ENCODE measurements around the gene IFIT3.
"Not testable (repeated sequence)": the region's sequence is repeated elsewhere in the genome, so short reads cannot be mapped to it uniquely, and the experiment has no call there.

Gene IFIT3

GRCh38 chr10:89309156-89310055, 18.4 kb upstream of the IFIT3 start:
- Mint-ChIP-seq H3K27ac (no peak overlapping the region), H3K27me3 (peaks cover 2% of the 10 kb centered on the region), H3K4me1 (ENCODE audit: low read depth) (peaks cover 3% of the 10 kb centered on the region), H3K4me3 (no peak overlapping the region), H3K9me3 (peaks cover 3% of the 10 kb centered on the region), H3K36me3 (ENCODE audit: low read depth) (peaks cover 40% of the 10 kb centered on the region)
- DNase-seq = no peak

GRCh38 chr10:89310056-89310893, 17.5 kb upstream of the IFIT3 start:
- Mint-ChIP-seq H3K27me3 (peaks cover 2% of the 10 kb centered on the region), H3K27ac (no peak overlapping the region), H3K4me3 (no peak overlapping the region), H3K4me1 (ENCODE audit: low read depth) (peaks cover 3% of the 10 kb centered on the region), H3K36me3 (ENCODE audit: low read depth) (peaks cover 37% of the 10 kb centered on the region), H3K9me3 (peaks cover 3% of the 10 kb centered on the region)
- no peak for DNase-seq

GRCh38 chr10:89312973-89313372, 14.8 kb upstream of the IFIT3 start:
- DNase-seq = no peak

GRCh38 chr10:89314676-89315075, 13.1 kb upstream of the IFIT3 start:
- peaks cover 9% of the 10 kb centered on the region for H3K4me1 Mint-ChIP-seq (ENCODE audit: low read depth)
- peaks cover 8% of the 10 kb centered on the region for H3K9me3 Mint-ChIP-seq
- H3K27ac Mint-ChIP-seq = no peak overlapping the region
- H3K27me3 Mint-ChIP-seq = peaks cover 18% of the 10 kb centered on the region
- no peaks in the 10 kb centered on the region for H3K36me3 Mint-ChIP-seq (ENCODE audit: low read depth)
- no peak for DNase-seq
- no peak overlapping the region for H3K4me3 Mint-ChIP-seq

More at GRCh38 chr10:89312973-89313372, 14.8 kb upstream of the IFIT3 start:
- no peak overlapping the region for H3K4me3 Mint-ChIP-seq
- H3K27me3 Mint-ChIP-seq = peaks cover 11% of the 10 kb centered on the region
- H3K36me3 Mint-ChIP-seq (ENCODE audit: low read depth) = peaks cover 11% of the 10 kb centered on the region
- H3K9me3 Mint-ChIP-seq = peaks cover 6% of the 10 kb centered on the region
- H3K27ac Mint-ChIP-seq = no peak overlapping the region
- H3K4me1 Mint-ChIP-seq (ENCODE audit: low read depth) = peaks cover 9% of the 10 kb centered on the region

- not testable (repeated sequence) for H3K4me3 Mint-ChIP-seq; H3K9me3 Mint-ChIP-seq; H3K27ac Mint-ChIP-seq; H3K4me1 Mint-ChIP-seq (ENCODE audit: low read depth); DNase-seq; H3K36me3 Mint-ChIP-seq (ENCODE audit: low read depth)
- H3K27me3 Mint-ChIP-seq = peaks cover 24% of the 10 kb centered on the region
Observed at GRCh38 chr10:89318047-89318446, 9.8 kb upstream of the IFIT3 start.

GRCh38 chr10:89325081-89325480, 2.7 kb upstream of the IFIT3 start:
- not testable (repeated sequence) for H3K36me3 Mint-ChIP-seq (ENCODE audit: low read depth); DNase-seq; H3K27ac Mint-ChIP-seq; H3K9me3 Mint-ChIP-seq; H3K4me3 Mint-ChIP-seq
- Mint-ChIP-seq H3K27me3 (peaks cover 15% of the 10 kb centered on the region), H3K4me1 (ENCODE audit: low read depth) (peaks cover 30% of the 10 kb centered on the region)

GRCh38 chr10:89325856-89326255, 1.9 kb upstream of the IFIT3 start:
- DNase-seq; H3K9me3 Mint-ChIP-seq; H3K36me3 Mint-ChIP-seq (ENCODE audit: low read depth); H3K4me3 Mint-ChIP-seq; H3K27ac Mint-ChIP-seq: not testable (repeated sequence)
- H3K27me3 Mint-ChIP-seq = peaks cover 15% of the 10 kb centered on the region
- H3K4me1 Mint-ChIP-seq (ENCODE audit: low read depth) = peaks cover 38% of the 10 kb centered on the region

GRCh38 chr10:89329151-89329550, 1.4 kb downstream of the IFIT3 start:
- Mint-ChIP-seq H3K4me3 (no peak overlapping the region), H3K36me3 (ENCODE audit: low read depth) (no peaks in the 10 kb centered on the region), H3K27me3 (peaks cover 9% of the 10 kb centered on the region), H3K27ac (no peak overlapping the region), H3K4me1 (ENCODE audit: low read depth) (peaks cover 71% of the 10 kb centered on the region), H3K9me3 (no peaks in the 10 kb centered on the region)
- DNase-seq = no peak

GRCh38 chr10:89330014-89330413, 2.2 kb downstream of the IFIT3 start:
- not testable (repeated sequence) for H3K27ac Mint-ChIP-seq, H3K9me3 Mint-ChIP-seq, H3K4me3 Mint-ChIP-seq

GRCh38 chr10:89330537-89331212, 2.9 kb downstream of the IFIT3 start:
- H3K4me1 Mint-ChIP-seq (ENCODE audit: low read depth) = peaks cover 85% of the 10 kb centered on the region

More at GRCh38 chr10:89330014-89330413, 2.2 kb downstream of the IFIT3 start:
- Mint-ChIP-seq H3K4me1 (ENCODE audit: low read depth) (peaks cover 78% of the 10 kb centered on the region), H3K27me3 (peaks cover 11% of the 10 kb centered on the region)
- not testable (repeated sequence) for DNase-seq; H3K36me3 Mint-ChIP-seq (ENCODE audit: low read depth)

GRCh38 chr10:89331487-89332122, 3.8 kb downstream of the IFIT3 start:
- H3K36me3 Mint-ChIP-seq (ENCODE audit: low read depth); DNase-seq; H3K9me3 Mint-ChIP-seq: not testable (repeated sequence)
- peaks cover 23% of the 10 kb centered on the region for H3K27me3 Mint-ChIP-seq
- peak overlapping the region; percentile 82 for H3K27ac Mint-ChIP-seq
- H3K4me3 Mint-ChIP-seq = peak overlapping the region; percentile 59
- H3K4me1 Mint-ChIP-seq (ENCODE audit: low read depth) = peaks cover 91% of the 10 kb centered on the region

More at GRCh38 chr10:89330537-89331212, 2.9 kb downstream of the IFIT3 start:
- H3K4me3 Mint-ChIP-seq = no peak overlapping the region
- no peak overlapping the region for H3K27ac Mint-ChIP-seq
- no peaks in the 10 kb centered on the region for H3K9me3 Mint-ChIP-seq
- no peak for DNase-seq
- peaks cover 18% of the 10 kb centered on the region for H3K27me3 Mint-ChIP-seq
- H3K36me3 Mint-ChIP-seq (ENCODE audit: low read depth) = no peaks in the 10 kb centered on the region

- H3K27ac Mint-ChIP-seq = peak overlapping the region; percentile 82
- DNase-seq = no peak
- peak overlapping the region; percentile 59 for H3K4me3 Mint-ChIP-seq
- no peaks in the 10 kb centered on the region for H3K9me3 Mint-ChIP-seq
- H3K27me3 Mint-ChIP-seq = peaks cover 23% of the 10 kb centered on the region
- peaks cover 93% of the 10 kb centered on the region for H3K4me1 Mint-ChIP-seq (ENCODE audit: low read depth)
- no peaks in the 10 kb centered on the region for H3K36me3 Mint-ChIP-seq (ENCODE audit: low read depth)
Observed at GRCh38 chr10:89332123-89332633, 4.4 kb downstream of the IFIT3 start.

GRCh38 chr10:89335226-89335625, 7.4 kb downstream of the IFIT3 start:
- H3K9me3 Mint-ChIP-seq = no peaks in the 10 kb centered on the region
- DNase-seq = no peak
- no peak overlapping the region for H3K4me3 Mint-ChIP-seq
- H3K36me3 Mint-ChIP-seq (ENCODE audit: low read depth) = peaks cover 19% of the 10 kb centered on the region
- H3K27ac Mint-ChIP-seq = no peak overlapping the region
- peaks cover 75% of the 10 kb centered on the region for H3K4me1 Mint-ChIP-seq (ENCODE audit: low read depth)
- H3K27me3 Mint-ChIP-seq = peaks cover 17% of the 10 kb centered on the region

- Mint-ChIP-seq H3K4me3 (no peak overlapping the region), H3K27me3 (peaks cover 17% of the 10 kb centered on the region), H3K4me1 (ENCODE audit: low read depth) (peaks cover 64% of the 10 kb centered on the region), H3K27ac (no peak overlapping the region), H3K36me3 (ENCODE audit: low read depth) (peaks cover 26% of the 10 kb centered on the region), H3K9me3 (no peaks in the 10 kb centered on the region)
- DNase-seq = no peak
Observed at GRCh38 chr10:89336241-89336640, 8.4 kb downstream of the IFIT3 start.

All from activated T-cell treated with anti-CD3 and anti-CD28 coated beads, Interleukin-2, amount 50 U/mL, for 24 hours (primary cell).